Endometrial microvascular endothelial cells (primary cell): ENCODE data around the gene C1orf105. TPM values are rescaled to one million over a fixed set of nuclear protein-coding genes. Genes with fewer than 3 reads are reported as not detected.

Experiments used
- in situ Hi-C: cut with HindIII; loops from 2 replicates; pipeline ENCODE4 v1.10.0; 2017; ENCODE audit warnings: low sequenced_read_pairs, low pct_unique_long_range_greater_than_20kb; ENCODE audit errors: inconsistent ontology term
- total RNA-seq: library from RNA; depleted of rRNA; stranded (reverse); fragments of >200 nt; gene quantifications from one replicate; pipeline ENCODE4 v1.2.3, GENCODE V29; 2015; ENCODE audit errors: inconsistent ontology term

C1orf105 gene
- total RNA-seq, 1 donor from 2014 or later = not detected

DNA sequence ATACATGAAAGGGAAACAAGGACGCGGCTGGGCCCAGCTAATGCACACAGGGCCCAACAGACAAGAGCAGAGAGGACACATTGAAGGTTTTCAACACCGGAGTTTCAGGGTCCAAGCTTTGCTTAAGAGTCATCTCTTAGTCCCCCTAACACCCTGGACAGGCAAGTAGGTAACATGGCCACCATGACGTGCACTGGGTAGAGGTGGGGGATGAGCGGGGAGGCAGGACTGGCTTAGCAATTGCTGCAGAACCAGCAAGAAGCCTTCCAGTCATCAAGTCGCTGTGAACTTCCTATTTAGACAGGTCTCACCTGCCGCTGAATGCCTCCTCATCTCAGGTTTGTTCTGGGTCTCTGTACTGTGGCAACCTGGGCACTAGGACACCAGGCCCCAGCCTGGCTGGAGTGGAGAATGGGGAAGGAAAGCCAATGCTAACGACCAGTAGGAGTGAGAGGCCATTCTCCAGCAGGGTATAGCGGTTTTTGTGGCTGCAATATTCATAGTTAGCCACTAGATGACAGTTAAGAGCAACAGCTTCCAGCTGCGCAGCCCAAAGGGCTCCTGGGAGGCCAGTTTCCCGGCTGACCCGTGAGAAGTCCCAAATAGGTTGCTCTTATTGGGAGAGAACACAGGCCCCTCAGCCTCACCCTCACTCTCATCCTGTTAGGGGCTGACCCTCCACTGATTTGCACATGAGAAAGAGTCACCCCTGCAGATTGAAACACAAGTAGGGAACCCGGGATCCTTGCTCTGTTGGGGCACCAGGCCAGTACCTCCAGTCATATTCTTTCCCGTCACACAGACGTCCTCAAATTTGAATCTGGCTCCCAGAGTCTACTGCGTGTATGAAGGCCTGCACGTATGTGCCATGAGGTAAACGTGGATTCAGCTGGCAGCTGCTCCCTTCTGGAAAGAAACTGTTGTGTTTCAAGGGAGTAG lies 29.4 kb downstream of the C1orf105 start:
- in situ Hi-C loops = no loop called here

DNA sequence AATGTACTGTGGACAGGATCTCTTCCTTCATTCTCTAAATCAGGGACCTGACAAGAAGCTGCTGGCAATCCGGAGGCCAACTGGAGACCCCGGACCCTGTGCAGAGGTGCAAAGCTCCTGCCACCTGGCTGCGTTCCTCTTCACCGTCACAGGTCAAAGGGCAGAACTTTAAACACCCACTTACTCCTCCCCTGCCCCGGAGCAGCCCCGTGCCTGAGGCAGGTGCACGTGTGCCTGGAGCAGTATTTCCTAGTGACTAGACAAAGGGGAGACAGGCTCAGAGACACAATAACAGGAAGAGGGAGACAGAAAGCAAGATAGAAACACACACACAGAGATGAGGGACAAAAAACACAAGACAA lies 30.0 kb downstream of the C1orf105 start:
- in situ Hi-C loops = no loop called here

DNA sequence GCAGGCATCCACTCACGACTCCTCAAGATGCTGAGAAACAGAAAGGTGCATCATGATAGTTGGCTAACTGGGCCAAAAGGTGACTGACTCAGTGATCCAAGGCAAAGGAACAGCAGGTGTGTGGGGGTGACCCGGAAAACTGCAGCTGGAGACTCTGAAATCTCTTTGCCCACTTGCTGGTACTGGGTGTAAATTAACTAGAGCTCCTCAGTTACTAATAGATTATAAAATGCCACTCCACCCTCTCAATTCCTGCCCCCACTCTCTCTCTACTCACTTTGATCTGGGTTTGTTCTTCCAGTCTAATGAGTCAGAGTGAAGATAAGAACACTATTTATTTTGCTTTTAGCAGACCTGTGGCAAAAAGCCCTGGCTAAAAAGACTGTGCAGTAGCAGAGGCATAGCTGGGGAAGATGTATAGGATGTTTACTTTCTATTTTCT lies 30.5 kb downstream of the C1orf105 start:
- in situ Hi-C loops = no loop called here

DNA sequence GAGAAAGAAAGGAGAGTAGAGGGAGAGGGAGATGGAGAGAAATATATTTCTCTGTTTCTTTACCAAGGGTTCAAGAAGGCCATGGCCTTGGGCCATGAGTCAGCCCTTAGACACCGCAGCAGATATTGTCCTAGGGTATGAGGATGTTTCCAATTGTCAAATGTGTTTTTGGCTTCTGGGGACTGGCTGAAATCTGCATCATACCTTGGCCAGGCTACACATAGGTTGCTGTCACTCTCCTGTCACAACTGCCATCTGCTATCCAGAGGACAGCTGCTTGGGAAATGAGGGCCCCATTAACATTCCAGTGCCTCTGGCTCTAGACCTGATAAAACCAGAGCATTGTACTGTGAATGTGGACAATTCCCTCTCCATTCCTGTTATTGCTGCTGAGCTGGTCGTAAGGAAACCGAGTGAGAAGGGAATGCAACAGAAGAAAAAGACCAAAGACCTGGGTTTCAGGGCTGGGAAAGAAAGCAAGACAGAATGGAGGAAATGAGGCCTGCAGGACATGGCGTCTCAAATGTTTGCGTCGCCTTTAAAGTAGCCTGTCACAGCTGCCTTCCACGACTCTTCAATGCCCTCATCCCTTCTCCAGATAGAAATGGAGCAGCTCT lies 32.2 kb downstream of the C1orf105 start:
- in situ Hi-C loops = no loop called here

DNA sequence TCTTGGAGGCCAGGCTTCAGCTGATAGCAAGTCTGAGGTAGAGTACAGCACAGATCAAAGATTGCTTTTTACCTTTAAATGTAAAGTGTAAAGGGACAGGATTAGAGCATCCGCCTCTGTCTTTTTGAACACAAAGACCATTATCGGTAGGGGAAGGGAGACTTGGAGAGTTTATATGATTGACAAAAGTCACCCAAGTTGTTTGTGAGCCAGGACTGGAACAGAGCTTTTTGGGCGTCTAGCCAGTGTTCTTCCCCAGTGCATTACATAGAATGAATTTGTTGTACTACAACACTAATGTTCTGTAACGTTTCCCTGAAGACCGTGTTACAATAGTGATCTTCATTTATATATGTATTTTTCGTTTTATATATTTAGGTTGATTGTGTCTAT lies 32.7 kb downstream of the C1orf105 start:
- in situ Hi-C loops = no loop called here

DNA sequence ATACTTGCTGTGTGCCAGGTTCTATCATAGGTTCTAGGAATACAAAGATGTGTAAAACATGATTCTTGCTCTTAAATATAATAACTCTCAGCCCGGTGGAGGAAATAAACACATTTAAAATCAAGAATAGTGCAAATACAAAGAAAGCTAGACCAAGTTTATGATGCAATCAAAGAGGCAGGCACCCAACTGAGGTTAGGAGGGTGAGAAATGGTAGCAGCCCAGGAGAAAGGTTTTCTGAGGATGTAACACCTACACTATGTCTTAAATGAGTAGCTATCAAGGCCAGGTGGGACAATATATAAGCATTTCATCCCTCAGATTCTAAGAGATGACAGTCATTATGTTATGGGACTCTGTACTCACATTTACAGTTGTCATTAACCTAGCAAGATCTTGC lies 33.1 kb downstream of the C1orf105 start:
- in situ Hi-C loops = no loop called here

DNA sequence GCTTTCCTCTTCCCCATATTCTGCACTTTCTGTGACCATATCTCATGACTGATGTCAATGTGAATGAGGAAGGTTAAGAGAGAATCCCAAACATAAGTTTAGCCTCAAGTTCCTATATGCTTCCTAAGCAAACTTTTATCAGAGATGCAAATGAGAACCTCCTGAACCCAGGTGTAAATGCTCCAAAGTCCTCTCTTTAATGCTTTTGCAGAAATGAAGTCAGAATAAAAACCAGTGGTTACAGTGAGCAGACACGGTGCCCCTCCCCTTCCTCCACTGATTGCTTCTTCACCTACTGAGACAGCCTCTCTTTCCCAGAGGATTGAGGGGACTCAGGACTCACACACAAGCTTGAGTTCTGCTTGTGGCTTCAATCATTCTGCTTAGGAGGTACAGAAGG lies 35.0 kb downstream of the C1orf105 start:
- in situ Hi-C loops = no loop called here

DNA sequence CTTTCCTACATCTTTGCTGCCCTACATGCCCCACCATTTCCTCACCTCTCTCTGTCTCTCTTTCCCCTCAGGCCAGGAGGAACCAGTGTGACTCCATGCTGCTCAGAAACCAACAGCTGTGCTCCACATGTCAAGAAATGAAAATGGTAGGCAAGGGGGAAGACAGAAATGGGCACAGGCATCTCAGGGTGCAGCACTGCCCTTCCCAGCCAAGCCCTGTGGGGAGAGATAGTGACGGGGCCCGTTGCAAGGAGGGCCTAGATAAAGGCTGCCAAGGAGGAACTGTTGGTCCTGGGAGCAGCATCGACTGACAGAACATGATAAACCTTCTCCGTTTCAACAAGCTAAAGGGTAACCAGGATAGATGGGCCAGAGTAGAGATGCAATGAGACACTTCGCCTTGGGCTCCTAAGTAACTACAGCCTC lies 35.9 kb downstream of the C1orf105 start:
- in situ Hi-C loops = no loop called here

DNA sequence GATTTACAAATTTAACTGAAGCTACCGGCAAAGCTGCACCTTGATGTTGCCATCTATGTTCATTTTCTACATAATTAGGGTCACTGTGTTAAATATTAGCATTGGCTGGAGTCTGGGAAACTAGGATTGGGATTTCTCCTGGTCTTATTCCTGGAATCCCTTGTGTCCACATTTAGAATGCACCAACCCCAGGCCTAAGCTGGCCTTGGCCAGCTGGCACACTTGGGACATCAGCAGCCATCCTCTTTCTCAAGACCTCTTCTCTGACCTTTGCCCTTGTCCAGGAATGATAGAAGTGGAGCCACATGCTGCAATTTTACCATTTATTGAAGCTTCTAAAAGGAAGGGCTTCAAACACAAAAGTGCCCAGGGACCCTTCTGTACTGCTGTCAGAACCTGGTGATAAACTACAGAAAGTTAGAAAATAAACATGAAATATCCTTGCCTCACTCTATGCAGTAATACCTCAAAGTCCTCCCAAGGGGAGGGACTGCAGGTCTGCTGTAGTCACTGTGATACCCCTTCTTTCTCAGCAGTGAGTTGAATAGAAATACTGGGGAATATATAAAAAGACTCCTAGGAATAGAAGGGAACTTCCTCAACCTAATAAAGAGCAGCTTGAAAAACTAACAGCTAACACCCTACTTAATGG lies 37.1 kb downstream of the C1orf105 start:
- in situ Hi-C loops = no loop called here

DNA sequence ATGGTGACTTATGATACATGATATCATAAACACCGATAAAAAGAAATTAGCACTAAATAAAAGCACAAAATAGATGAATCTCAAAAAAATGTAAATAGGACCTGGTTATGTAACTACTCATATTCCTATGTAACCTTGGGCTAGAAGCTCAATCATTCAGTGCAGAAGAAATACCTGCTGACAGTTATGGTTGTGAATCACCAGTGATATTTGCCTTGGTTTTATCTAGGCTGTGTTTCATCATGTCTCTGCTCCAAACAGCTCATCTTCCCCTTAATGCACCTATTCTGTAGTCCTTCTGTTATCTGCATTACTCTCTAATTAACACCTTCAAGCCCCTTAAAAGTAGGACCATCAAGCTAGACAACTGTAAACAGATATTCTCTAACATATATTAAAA lies 39.7 kb downstream of the C1orf105 start:
- in situ Hi-C loops = no loop called here

DNA sequence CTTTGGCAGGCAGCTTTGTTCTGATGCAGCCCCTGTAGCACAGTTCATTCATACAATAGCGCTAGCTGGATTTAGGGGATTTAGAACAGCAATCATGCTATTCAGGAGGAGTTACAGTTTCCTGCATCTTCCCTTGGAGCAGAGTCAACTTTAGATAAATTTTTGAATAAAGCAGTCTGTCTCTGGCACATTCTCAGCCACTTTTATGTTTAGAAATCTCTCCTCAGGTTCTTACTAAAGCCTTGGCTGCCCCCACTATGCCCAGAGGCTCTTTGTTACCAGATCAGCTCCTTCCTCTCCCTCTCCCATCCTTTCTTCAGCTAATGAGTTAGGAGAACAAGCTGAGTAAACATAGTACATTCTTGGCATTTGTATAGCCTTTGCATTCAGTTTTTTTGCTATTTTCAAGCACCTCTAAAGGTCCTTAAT lies 40.4 kb downstream of the C1orf105 start:
- in situ Hi-C loops = no loop called here

DNA sequence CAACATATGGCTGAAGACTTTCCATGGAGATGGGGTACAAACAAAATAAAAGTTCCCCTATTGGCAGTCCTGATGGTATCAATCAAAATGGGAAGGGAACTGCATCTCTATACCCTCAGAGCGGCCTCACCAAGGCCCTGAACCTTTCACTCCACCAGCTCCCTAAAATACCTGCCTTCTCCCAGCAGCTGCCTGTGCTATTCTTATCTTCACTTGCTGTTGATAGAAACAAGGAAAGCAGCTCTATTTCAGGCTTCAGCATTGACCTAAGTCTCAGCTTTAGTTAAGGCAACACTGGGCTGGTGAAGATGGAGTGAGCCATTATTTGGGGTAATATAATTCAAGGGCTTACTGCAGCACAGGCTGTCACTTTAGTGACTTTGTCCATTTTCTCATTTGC lies 45.1 kb downstream of the C1orf105 start:
- in situ Hi-C loops = no loop called here

DNA sequence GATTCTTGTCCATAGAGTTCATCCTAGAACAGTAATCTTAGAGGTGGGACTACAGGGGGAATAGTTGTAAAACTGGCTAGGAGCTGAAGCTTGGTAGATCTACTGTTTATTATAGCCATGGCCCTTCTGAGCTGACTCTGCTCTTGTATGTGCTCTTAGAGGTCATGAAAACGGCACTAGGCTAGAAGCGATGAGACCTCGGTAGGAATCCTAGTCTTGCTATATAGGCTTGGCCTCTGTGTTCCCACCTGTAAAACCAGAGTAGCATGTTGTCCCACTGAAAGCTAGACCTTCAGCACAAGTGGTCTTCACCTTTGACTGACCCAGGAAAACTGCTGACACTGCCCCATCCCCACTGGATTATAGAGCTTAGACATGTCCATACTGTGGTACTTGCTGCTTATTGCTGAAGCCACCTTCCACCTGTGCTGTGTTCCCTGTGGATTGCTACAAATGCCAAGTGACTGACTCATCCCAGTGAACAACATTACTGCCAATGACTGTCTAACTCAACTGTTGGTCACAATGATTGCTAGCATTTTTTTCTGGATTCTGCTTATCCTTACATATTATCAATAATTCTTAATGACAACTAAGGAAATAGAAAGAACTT lies 46.4 kb downstream of the C1orf105 start:
- in situ Hi-C loops = no loop called here

DNA sequence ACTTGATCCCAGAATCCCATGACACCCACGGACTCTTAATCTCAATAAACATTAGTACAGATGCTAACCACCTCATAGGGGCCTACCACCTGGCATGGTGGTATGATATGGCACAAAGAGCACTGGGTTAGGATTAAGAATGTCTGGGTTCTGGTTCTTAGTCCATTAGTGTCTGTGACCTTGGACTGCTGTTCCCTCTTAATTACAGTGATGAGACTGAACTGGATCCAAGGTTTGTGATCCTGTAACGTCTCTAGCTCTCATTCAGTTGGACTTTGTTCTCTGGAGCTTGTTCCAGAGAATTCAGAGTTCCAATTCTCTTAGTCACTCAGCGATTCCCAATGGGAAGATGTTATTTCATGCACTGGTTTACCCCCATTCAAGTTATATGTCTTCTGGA lies 47.0 kb downstream of the C1orf105 start:
- in situ Hi-C loops = no loop called here

DNA sequence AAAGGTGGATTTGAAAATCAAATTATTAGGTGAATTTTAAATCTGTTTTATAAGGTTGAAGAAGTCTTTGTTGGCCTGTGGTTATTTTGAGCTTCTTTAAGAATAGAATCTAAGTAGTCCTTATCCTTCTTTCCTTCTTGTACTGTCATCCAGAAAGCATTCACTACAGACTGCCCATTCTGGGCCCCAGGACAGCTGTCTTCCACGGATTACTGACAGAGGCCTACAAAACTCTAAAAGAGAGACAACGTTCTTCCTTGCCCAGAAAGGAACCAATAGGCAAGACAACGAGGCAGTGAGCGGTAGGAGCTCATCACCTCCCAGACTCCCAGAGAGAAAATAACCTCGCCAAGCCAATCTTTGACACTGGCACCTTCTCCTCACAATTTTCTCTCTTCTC lies 47.8 kb downstream of the C1orf105 start:
- in situ Hi-C loops = no loop called here

DNA sequence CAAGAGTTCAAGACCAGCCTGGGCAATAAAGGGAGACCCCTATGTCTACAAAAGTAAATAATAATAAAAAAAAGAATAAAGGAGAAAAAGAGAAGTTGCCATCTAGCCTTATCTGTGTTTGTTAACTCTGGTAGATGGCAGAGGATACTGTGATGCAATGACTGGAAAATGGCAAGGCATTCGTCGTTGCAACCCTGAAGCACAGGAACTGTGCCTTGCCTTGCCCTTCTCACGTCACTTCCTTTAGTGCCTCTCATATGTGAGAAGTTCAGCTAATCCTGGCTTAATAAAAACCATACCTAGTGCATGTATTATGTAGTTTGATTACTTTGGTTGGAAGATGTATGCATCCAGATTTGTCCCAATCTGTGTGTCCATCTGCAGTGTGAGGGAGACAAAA lies 49.2 kb downstream of the C1orf105 start:
- in situ Hi-C loops = no loop called here

DNA sequence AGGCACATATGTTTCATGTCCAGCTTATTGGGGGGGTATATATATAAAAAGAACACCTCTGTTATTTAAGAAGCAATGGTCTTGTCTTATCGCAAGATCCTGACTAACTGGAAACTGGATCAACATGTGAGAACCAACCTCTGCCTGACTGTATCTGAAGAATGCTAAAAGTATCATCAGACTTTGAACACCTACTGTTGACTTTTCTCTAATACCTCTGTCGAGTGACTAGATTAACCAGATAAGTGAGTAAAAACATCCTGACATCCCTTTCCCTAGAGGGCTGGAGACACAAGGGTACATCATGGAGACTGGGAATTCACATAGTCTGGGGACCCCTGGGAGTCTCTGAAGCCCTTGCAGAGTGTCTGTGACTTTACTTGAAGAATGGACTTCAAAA lies 49.7 kb downstream of the C1orf105 start:
- in situ Hi-C loops = no loop called here

DNA sequence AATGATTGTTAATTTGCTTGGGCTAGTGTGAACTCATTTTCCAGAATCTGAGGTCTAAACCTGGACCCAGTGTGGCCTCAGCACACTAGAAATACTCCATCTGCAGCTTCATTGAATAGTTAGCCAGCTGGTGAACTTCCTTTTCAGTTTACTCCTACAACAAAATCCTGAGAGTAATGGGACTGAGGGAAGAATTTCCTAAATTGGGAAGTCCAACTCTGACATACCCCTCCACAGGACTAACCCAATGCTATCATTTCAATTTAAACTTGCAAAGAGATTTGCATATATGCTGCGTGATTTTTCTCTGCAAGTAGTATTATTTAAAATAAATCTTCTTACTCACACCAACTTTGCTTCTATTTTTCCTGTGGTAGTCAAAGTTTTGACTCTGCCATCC lies 51.2 kb downstream of the C1orf105 start:
- in situ Hi-C loops = no loop called here

DNA sequence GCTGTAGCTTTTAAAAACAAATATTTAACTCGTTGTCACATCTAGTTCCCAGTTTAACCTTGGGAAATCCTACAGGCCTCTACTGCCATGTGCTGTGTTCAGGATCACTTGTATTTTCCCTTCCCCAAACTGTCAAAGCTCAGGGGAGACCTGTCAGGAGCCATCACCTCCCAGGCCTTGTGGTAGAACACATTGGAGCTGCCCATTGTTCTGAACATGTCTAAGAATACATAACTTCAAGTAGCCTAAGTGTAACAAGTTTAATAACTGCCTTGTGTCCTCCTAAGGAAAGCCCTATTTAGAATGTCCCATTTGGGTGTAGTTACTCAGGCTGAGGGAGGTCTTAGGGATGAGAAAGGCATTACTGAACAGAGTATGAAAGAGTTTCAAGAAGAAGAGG lies 52.0 kb downstream of the C1orf105 start:
- in situ Hi-C loops = no loop called here
